Tibial nerve (tissue), 3 donors: ENCODE results near the gene RBAK.

Experiments used
- CTCF ChIP-seq, 5 experiments: fragments of 200-600 bp in 3 of 5; fragments of 450-650 bp in 2 of 5; sonication (generic) in 3 of 5; IDR thresholded peaks; one replicate each; pipeline ENCODE4 v1.5.1; 2016 to 2019; ENCODE audit warnings: antibody characterized with exemption in 5 of 5, mild to moderate bottlenecking in 3 of 5, moderate library complexity in 2 of 5
- POLR2A ChIP-seq, 2 donors: fragments of 450-650 bp; IDR thresholded peaks; one replicate each; pipeline ENCODE4 v1.6.1; 2017; ENCODE audit warnings: antibody characterized with exemption in 2 of 2, mild to moderate bottlenecking in 2 of 2, moderate library complexity in 2 of 2

GRCh38 chr7:5001003-5001402, 44.7 kb upstream of the RBAK start:
- no peak for TF ChIP-seq POLR2A (IDR thresholded peaks at IDR 0.05)
- TF ChIP-seq CTCF (IDR thresholded peaks at IDR 0.05): no peak
